DND-41 (cell line): ENCODE measurements around the gene MAST4.

Experiments
- EZH2 ChIP-seq: IDR thresholded peaks from 3 replicates; pipeline ENCODE4 v1.6.1; 2012; ENCODE audit warnings: borderline replicate concordance, low read depth, mild to moderate bottlenecking, moderate library complexity, low read length, inconsistent platforms; ENCODE audit not compliant: severe bottlenecking
- TF ChIP-seq, protein P1 (sequence below): IDR thresholded peaks from 2 replicates; pipeline ENCODE4 v1.5.1; 2012; ENCODE audit warnings: borderline replicate concordance, low read length, moderate library complexity, mild to moderate bottlenecking; ENCODE audit not compliant: poor library complexity, severe bottlenecking; ENCODE audit errors: extremely low read depth

DNA sequence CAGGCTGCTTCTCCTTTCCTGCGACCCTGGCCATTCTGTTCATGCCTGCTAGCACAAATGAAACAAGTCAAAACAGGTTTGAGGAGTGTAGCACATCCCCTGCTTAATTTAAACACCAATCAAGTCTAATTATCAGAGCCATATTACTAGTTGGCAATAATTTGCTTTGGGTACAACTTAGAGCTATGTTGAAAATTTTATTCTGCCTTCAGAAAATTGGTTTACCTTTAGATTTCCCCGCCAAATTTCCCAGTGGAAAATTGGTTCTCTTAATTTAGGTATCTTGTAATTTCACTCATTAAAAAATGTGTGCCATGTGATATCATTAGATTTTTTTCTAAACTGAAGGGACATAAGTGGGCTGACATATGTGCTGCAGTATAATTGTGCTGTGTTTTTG is 265.8 kb downstream of the MAST4 start:
- TF ChIP-seq, protein P1, sequence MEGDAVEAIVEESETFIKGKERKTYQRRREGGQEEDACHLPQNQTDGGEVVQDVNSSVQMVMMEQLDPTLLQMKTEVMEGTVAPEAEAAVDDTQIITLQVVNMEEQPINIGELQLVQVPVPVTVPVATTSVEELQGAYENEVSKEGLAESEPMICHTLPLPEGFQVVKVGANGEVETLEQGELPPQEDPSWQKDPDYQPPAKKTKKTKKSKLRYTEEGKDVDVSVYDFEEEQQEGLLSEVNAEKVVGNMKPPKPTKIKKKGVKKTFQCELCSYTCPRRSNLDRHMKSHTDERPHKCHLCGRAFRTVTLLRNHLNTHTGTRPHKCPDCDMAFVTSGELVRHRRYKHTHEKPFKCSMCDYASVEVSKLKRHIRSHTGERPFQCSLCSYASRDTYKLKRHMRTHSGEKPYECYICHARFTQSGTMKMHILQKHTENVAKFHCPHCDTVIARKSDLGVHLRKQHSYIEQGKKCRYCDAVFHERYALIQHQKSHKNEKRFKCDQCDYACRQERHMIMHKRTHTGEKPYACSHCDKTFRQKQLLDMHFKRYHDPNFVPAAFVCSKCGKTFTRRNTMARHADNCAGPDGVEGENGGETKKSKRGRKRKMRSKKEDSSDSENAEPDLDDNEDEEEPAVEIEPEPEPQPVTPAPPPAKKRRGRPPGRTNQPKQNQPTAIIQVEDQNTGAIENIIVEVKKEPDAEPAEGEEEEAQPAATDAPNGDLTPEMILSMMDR, result no peak
- no peak for TF ChIP-seq EZH2
